K562 (cell line): ENCODE data around the gene CALM3. TPM values are rescaled to one million over a fixed set of nuclear protein-coding genes. Genes with fewer than 3 reads are reported as not detected.
A peak's percentile ranks its signal among the peaks of the same experiment; 100 is the strongest.

Experiments
- ATAC-seq: fragments of 200-7000 bp; cut with Tn5 transposase; 3 replicates; pipeline ENCODE4 v1.9.1; 2020; ENCODE audit warnings: moderate library complexity
- BruUV-seq: library from RNA; stranded (reverse); fragments of 400-500 nt; replicated peaks from 2 replicates; lab custom pipeline; 2021; lab: Mats Ljungman, UMichigan
- CTCF ChIA-PET: fragments of 300-600 bp; formaldehyde crosslinking; extraction: SDS; loops from one replicate; lab custom pipeline; 2021; ENCODE audit warnings: low intra/inter-chr PET ratio; lab: Yijun Ruan, JAX
- POLR2A ChIA-PET: fragments of 300-600, 350-650 bp; sonication (Branson Sonifier 250); formaldehyde crosslinking; extraction: SDS; loops from one replicate; lab custom pipeline; 2021; ENCODE audit warnings: antibody characterized with exemption, inconsistent platforms; lab: Yijun Ruan, JAX
- DNase-seq, 4 experiments: peaks; one replicate each; pipeline versions ENCODE4 v3.0.0 to v3.0.0-alpha.2; 2011 to 2018; ENCODE audit warnings: low spot score in 3 of 4, mixed read lengths in 3 of 4; ENCODE audit errors: extremely low read depth in 1 of 4
- FAIRE-seq: peaks from 2 replicates; lab custom pipeline; 2011; peaks lifted over from hg19 to GRCh38; lab: Jason Lieb, UNC
- H2AFZ ChIP-seq: 2 replicates; pipeline ENCODE4 v1.6.0; 2011; ENCODE audit warnings: low read depth, low read length, control low read depth, inconsistent platforms
- H3K27ac ChIP-seq: fragments of 200-600 bp; 3 replicates; pipeline ENCODE4 v1.8.0; 2011; ENCODE audit warnings: low read depth, mild to moderate bottlenecking, control low read depth, inconsistent platforms, low read length, moderate library complexity, mixed read lengths; ENCODE audit errors: extremely low read depth
- H3K27me3 ChIP-seq, 2 experiments: fragments of 300-600 bp in 1 of 2; 2 replicates in 1 of 2; 3 replicates in 1 of 2; pipeline versions ENCODE4 v1.6.0 to v1.8.0; 2011; ENCODE audit warnings: inconsistent platforms in 2 of 2, low read length in 2 of 2, mild to moderate bottlenecking in 1 of 2, mixed read lengths in 1 of 2, moderate library complexity in 1 of 2; ENCODE audit not compliant: control insufficient read depth in 2 of 2, insufficient read depth in 2 of 2
- H3K36me3 ChIP-seq: fragments of 300-600 bp; 3 replicates; pipeline ENCODE4 v1.8.0; 2011; ENCODE audit warnings: mild to moderate bottlenecking, low read length, inconsistent platforms; ENCODE audit not compliant: control insufficient read depth, insufficient read depth
- H3K4me1 ChIP-seq, 2 experiments: fragments of 200-600 bp in 1 of 2; replicated peaks in 1 of 2; 2 replicates in 1 of 2; 3 replicates in 1 of 2; pipeline versions ENCODE4 v1.5.1 to v1.8.0; 2011; ENCODE audit warnings: inconsistent platforms in 2 of 2, low read length in 2 of 2, mild to moderate bottlenecking in 1 of 2, mixed read lengths in 1 of 2, moderate library complexity in 1 of 2; ENCODE audit not compliant: control insufficient read depth in 2 of 2, insufficient read depth in 2 of 2
- H3K4me2 ChIP-seq: 2 replicates; pipeline ENCODE4 v1.6.1; 2011; ENCODE audit warnings: low read length, control low read depth, inconsistent platforms, mixed read lengths; ENCODE audit not compliant: insufficient read depth
- H3K4me3 ChIP-seq: fragments of 200-600 bp; sonication (generic), shearing (Covaris generic); 2 replicates; pipeline ENCODE4 v1.5.1; 2016; ENCODE audit warnings: control low read depth, inconsistent platforms
- H3K79me2 ChIP-seq: fragments of 200-600 bp; 3 replicates; pipeline ENCODE4 v1.8.0; 2011; ENCODE audit warnings: low read length, inconsistent platforms; ENCODE audit not compliant: control insufficient read depth, insufficient read depth
- H3K9ac ChIP-seq, 2 experiments: 2 replicates each; pipeline versions ENCODE4 v1.6.0 to v1.6.1; 2011; ENCODE audit warnings: low read depth in 2 of 2, low read length in 2 of 2, control low read depth in 1 of 2, inconsistent platforms in 1 of 2, mild to moderate bottlenecking in 1 of 2, mixed read lengths in 1 of 2; ENCODE audit not compliant: insufficient read depth in 1 of 2
- H3K9me1 ChIP-seq: one replicate; pipeline ENCODE4 v1.6.0; 2011; ENCODE audit warnings: inconsistent platforms, mild to moderate bottlenecking, low read length, moderate library complexity; ENCODE audit not compliant: control insufficient read depth, insufficient read depth
- H3K9me3 ChIP-seq: replicated peaks from 2 replicates; pipeline ENCODE4 v1.5.1; 2011; ENCODE audit warnings: low read depth, low read length, inconsistent platforms; ENCODE audit not compliant: control insufficient read depth, insufficient read depth
- H4K20me1 ChIP-seq: replicated peaks from 2 replicates; pipeline ENCODE4 v1.6.1; 2011; ENCODE audit warnings: low read length, inconsistent platforms, mixed read lengths; ENCODE audit not compliant: control insufficient read depth, insufficient read depth
- CTBP1 ChIP-seq: fragments of 450-650 bp; IDR thresholded peaks from 2 replicates; pipeline ENCODE4 v1.6.1; 2016; ENCODE audit warnings: borderline replicate concordance
- HMGXB4 ChIP-seq: sonication (generic); formaldehyde crosslinking; IDR thresholded peaks from 2 replicates; pipeline ENCODE4 v1.8.1; 2023; ENCODE audit warnings: mild to moderate bottlenecking, missing genetic modification reagents
- KAT7 ChIP-seq: sonication (generic); formaldehyde crosslinking; IDR thresholded peaks from 2 replicates; pipeline ENCODE4 v1.8.0; 2022; ENCODE audit warnings: missing genetic modification reagents, mild to moderate bottlenecking, borderline replicate concordance
- PCBP2 ChIP-seq: fragments of 200-400 bp; formaldehyde crosslinking; IDR thresholded peaks from 2 replicates; pipeline ENCODE4 v1.6.1; 2018; ENCODE audit warnings: low read length, low read depth, mild to moderate bottlenecking, moderate library complexity; ENCODE audit not compliant: poor library complexity, severe bottlenecking
- PRPF4 ChIP-seq: fragments of 200-400 bp; formaldehyde crosslinking; IDR thresholded peaks from one replicate; pipeline ENCODE4 v1.6.1; 2017; ENCODE audit warnings: low read length, low read depth, mild to moderate bottlenecking; ENCODE audit not compliant: insufficient read depth, poor library complexity, severe bottlenecking
- XRCC5 ChIP-seq: fragments of 200-400 bp; formaldehyde crosslinking; IDR thresholded peaks from 2 replicates; pipeline ENCODE4 v1.6.1; 2017; ENCODE audit warnings: low read depth, mild to moderate bottlenecking, low read length
- ZBTB43 ChIP-seq: sonication (generic); formaldehyde crosslinking; IDR thresholded peaks from 2 replicates; pipeline ENCODE4 v1.8.0; 2023; ENCODE audit warnings: mild to moderate bottlenecking, missing genetic modification reagents
- ZBTB7A ChIP-seq: IDR thresholded peaks from 2 replicates; pipeline ENCODE4 v1.6.1; 2011; ENCODE audit warnings: low read depth, mild to moderate bottlenecking, low read length, moderate library complexity, borderline replicate concordance; ENCODE audit not compliant: control insufficient read depth
- ZNF696 ChIP-seq: fragments of 250-450 bp; sonication (Bioruptor Pico); conservative IDR thresholded peaks from 2 replicates; pipeline ENCODE4 v1.4.0; 2020; ENCODE audit warnings: mild to moderate bottlenecking, moderate library complexity
- WGBS: fragments of 100-300 bp; shearing (Covaris generic); methylation state at CpG from one replicate; pipeline ENCODE4 v1.1.6; 2016; ENCODE audit warnings: low coverage, mixed read lengths; ENCODE audit not compliant: insufficient coverage; ENCODE audit errors: missing lambda C conversion rate; 5-methylcytosine and 5-hydroxymethylcytosine counted together
- in situ Hi-C: fragments of 300-500 bp; cut with MboI; formaldehyde crosslinking; loops from 4 replicates; pipeline ENCODE4 v1.15.0; 2018; ENCODE audit warnings: inconsistent platforms, mixed read lengths
- intact Hi-C: fragments of 100-400 bp; cut with micrococcal nuclease; formaldehyde crosslinking; loops from 2 replicates; pipeline ENCODE4 v1.14.2; 2022
- polyA plus RNA-seq, 8 experiments: library from polyadenylated mRNA; depleted of rRNA in 4 of 8; stranded (reverse) in 5 of 8; unstranded in 3 of 8; fragments of >200 nt; fragmentation: Nextera tagmentation in 2 of 8; fragmentation: Illumina TruSeq in 1 of 8; extraction: Ambion mirVana in 2 of 8; extraction: Trizol in 1 of 8; gene quantifications; 2 replicates each; pipeline versions ENCODE4 v1.2.1 to v1.2.3, GENCODE V29; 2011 to 2014; ENCODE audit warnings: inconsistent platforms in 1 of 8, missing spikeins in 1 of 8
- total RNA-seq, 7 experiments: library from RNA; depleted of rRNA in 6 of 7; stranded (reverse); fragments of >200 nt in 6 of 7; fragmentation: Illumina TruSeq in 2 of 7; extraction: Trizol in 2 of 7; gene quantifications; 2 replicates each; pipeline versions ENCODE4 v1.2.1 to v1.2.3, GENCODE V29; 2011 to 2021; ENCODE audit warnings: low replicate concordance in 1 of 7
- TF ChIP-seq, protein P1 (sequence below): fragments of 250-450 bp; sonication (Bioruptor Pico); IDR thresholded peaks from 2 replicates; pipeline ENCODE4 v1.4.0; 2020; ENCODE audit warnings: mild to moderate bottlenecking
- TF ChIP-seq, protein P2 (sequence below), 2 experiments: fragments of 200-800 bp in 1 of 2; sonication (Bioruptor generic) in 1 of 2; sonication (generic) in 1 of 2; formaldehyde crosslinking in 1 of 2; IDR thresholded peaks in 1 of 2; conservative IDR thresholded peaks in 1 of 2; 2 replicates each; pipeline versions ENCODE4 v1.5.0 to v1.6.1; 2016 to 2020; ENCODE audit warnings: missing compliant biosample characterization in 1 of 2, missing genetic modification characterization in 1 of 2, missing genetic modification reagents in 1 of 2

Gene CALM3
- total and polyA plus RNA-seq, 9 of the 15 experiments (the other 6 are each of a cell fraction or from before 2014, with no cell fraction given): 34.6 to 350 (median 156) TPM

- BruUV-seq: no TSS peak
- Histone ChIP-seq H3K9me1 (no peaks in the 10 kb centered on the region), H4K20me1 (no peaks in the 10 kb centered on the region), H3K9me3 (no peaks in the 10 kb centered on the region), H3K27ac (no peak overlapping the region), H3K9ac (no peak overlapping the region), H3K79me2 (no peaks in the 10 kb centered on the region), H3K4me2 (no peak overlapping the region), H3K4me3 (no peak overlapping the region), H3K4me1 (peaks cover 0 to 8% of the 10 kb centered on the region in 2 experiments; a peak in 3 of 5 replicates), H3K36me3 (no peaks in the 10 kb centered on the region), H3K27me3 (no peaks in the 10 kb centered on the region), H2AFZ (no peak overlapping the region)
- WGBS: 92% methylated on average over 29 of the region's 144 CpGs
- CTCF ChIA-PET: no interaction called here
- FAIRE-seq (no peak), DNase-seq (peak in 1 of 4 experiments; percentile 4), ATAC-seq (no peak)
- intact Hi-C loops (no loop called here), in situ Hi-C loops (no loop called here)
- no peak for TF ChIP-seq PRPF4
- TF ChIP-seq ZBTB43: no peak
- TF ChIP-seq KAT7 (CRISPR knock-in tag): no peak
- no peak for TF ChIP-seq XRCC5
- no peak for TF ChIP-seq HMGXB4 (CRISPR knock-in tag)
- TF ChIP-seq, protein P1, sequence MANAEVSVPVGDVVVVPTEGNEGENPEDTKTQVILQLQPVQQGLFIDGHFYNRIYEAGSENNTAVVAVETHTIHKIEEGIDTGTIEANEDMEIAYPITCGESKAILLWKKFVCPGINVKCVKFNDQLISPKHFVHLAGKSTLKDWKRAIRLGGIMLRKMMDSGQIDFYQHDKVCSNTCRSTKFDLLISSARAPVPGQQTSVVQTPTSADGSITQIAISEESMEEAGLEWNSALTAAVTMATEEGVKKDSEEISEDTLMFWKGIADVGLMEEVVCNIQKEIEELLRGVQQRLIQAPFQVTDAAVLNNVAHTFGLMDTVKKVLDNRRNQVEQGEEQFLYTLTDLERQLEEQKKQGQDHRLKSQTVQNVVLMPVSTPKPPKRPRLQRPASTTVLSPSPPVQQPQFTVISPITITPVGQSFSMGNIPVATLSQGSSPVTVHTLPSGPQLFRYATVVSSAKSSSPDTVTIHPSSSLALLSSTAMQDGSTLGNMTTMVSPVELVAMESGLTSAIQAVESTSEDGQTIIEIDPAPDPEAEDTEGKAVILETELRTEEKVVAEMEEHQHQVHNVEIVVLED (CRISPR knock-in tag): no peak
- TF ChIP-seq ZBTB7A: no peak
- TF ChIP-seq PCBP2: no peak
- no peak for TF ChIP-seq ZNF696 (CRISPR knock-in tag)
- no peak for TF ChIP-seq CTBP1
- TF ChIP-seq, protein P2, sequence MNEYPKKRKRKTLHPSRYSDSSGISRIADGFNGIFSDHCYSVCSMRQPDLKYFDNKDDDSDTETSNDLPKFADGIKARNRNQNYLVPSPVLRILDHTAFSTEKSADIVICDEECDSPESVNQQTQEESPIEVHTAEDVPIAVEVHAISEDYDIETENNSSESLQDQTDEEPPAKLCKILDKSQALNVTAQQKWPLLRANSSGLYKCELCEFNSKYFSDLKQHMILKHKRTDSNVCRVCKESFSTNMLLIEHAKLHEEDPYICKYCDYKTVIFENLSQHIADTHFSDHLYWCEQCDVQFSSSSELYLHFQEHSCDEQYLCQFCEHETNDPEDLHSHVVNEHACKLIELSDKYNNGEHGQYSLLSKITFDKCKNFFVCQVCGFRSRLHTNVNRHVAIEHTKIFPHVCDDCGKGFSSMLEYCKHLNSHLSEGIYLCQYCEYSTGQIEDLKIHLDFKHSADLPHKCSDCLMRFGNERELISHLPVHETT (CRISPR knock-in tag; conservative IDR thresholded peaks at IDR 0.05 in 1 of 2, IDR thresholded peaks at IDR 0.05 in 1 of 2): no peak
- POLR2A ChIA-PET: no interaction called here
Observed at GRCh38 chr19:46648961-46649960, 48.1 kb downstream of the CALM3 start.
